Activated CD4-positive, alpha-beta T cell treated with anti-CD3 and anti-CD28 coated beads for 36 hours (primary cell): ENCODE measurements around the gene DCUN1D2. TPM values are rescaled to one million over a fixed set of nuclear protein-coding genes. Genes with fewer than 3 reads are reported as not detected.
A peak's percentile ranks its signal among the peaks of the same experiment; 100 is the strongest.

Experiments
- ATAC-seq: fragments of 200-7000 bp; cut with Tn5 transposase; one replicate; pipeline ENCODE4 v1.10.0; 2021; ENCODE audit warnings: mild to moderate bottlenecking, moderate library complexity
- CTCF ChIA-PET: fragments of 350-600 bp; sonication (Branson Sonifier 250); formaldehyde crosslinking; loops from one replicate; lab custom pipeline; 2021; ENCODE audit warnings: antibody characterized with exemption; lab: Charles Lee
- POLR2A ChIA-PET: fragments of 350-600 bp; sonication (Branson Sonifier 250); formaldehyde crosslinking; loops from one replicate; lab custom pipeline; 2021; ENCODE audit warnings: antibody characterized with exemption, inconsistent platforms; lab: Charles Lee
- DNase-seq: peaks from one replicate; pipeline ENCODE4 v3.0.0-alpha.2; 2020
- H3K27ac Mint-ChIP-seq: one replicate; pipeline ENCODE4 v1.8.0; 2021; ENCODE audit warnings: mixed read lengths
- H3K27me3 Mint-ChIP-seq: one replicate; pipeline ENCODE4 v1.8.0; 2021; ENCODE audit warnings: mixed read lengths
- H3K36me3 Mint-ChIP-seq: one replicate; pipeline ENCODE4 v1.8.0; 2021; ENCODE audit warnings: low read depth, mixed read lengths
- H3K4me1 Mint-ChIP-seq: one replicate; pipeline ENCODE4 v1.8.0; 2021; ENCODE audit warnings: mixed read lengths
- H3K4me3 Mint-ChIP-seq: one replicate; pipeline ENCODE4 v1.8.0; 2021; ENCODE audit warnings: mild to moderate bottlenecking, moderate library complexity, mixed read lengths
- H3K9me3 Mint-ChIP-seq: one replicate; pipeline ENCODE4 v1.8.0; 2021; ENCODE audit warnings: low read depth, mixed read lengths
- intact Hi-C, 2 experiments: fragments of 100-400 bp; cut with DNase I in 1 of 2; cut with micrococcal nuclease in 1 of 2; formaldehyde crosslinking; loops; one replicate each; pipeline versions ENCODE4 v1.14.2 to v1.15.1; 2022 to 2024; cut with DNase I, micrococcal nuclease
- total RNA-seq, 2 experiments: library from RNA; stranded (reverse); gene quantifications; one replicate each; pipeline ENCODE4 v1.2.3, GENCODE V29; 2021

DCUN1D2 gene
- total RNA-seq, 2 experiments from 2014 or later = 12.1 to 15.3 TPM

GRCh38 chr13:113461022-113461751, 29.3 kb downstream of the DCUN1D2 start:
- Mint-ChIP-seq H3K4me3 (no peak overlapping the region), H3K27me3 (no peaks in the 10 kb centered on the region), H3K4me1 (peaks cover 3% of the 10 kb centered on the region), H3K9me3 (no peaks in the 10 kb centered on the region), H3K36me3 (peaks cover 31% of the 10 kb centered on the region), H3K27ac (no peak overlapping the region)
- CTCF ChIA-PET = interaction anchor here (0.7 to 0.8 kb wide), 2 partner anchors 410 to 467 kb away, joined by 3 read pairs; no protein-coding TSS in a partner anchor
- ATAC-seq = no peak
- POLR2A ChIA-PET = no interaction called here
- intact Hi-C loops = no loop called here
- DNase-seq = no peak

DNA sequence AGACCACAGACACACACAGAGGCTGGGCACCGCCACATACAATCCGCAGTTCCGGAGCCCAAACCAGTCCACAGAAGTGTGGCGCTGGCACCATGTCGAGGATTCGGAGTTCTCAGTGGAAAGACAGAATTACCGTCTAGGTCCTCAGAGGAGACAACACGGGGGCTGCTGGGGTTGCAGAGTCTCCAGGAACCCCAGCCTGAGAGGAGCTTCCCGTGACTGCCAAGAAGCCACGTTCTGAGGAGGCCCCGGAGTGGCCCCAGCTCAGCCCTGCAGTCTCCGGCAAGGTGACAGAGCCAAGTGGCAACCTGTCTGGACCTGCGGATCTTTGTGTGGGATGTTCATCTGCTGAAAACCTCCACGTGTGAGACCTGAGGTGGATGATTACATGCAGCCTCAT, 29.9 kb downstream of the DCUN1D2 start:
- ATAC-seq (no peak), DNase-seq (no peak)
- H3K27ac Mint-ChIP-seq = no peak overlapping the region
- ChIA-PET CTCF (interaction anchor here (0.7 kb wide), 1 partner anchor 411 kb away, joined by 3 read pairs; no protein-coding TSS in a partner anchor), POLR2A (no interaction called here)
- H3K9me3 Mint-ChIP-seq = no peaks in the 10 kb centered on the region
- peaks cover 36% of the 10 kb centered on the region for H3K36me3 Mint-ChIP-seq
- no peak overlapping the region for H3K4me3 Mint-ChIP-seq
- H3K4me1 Mint-ChIP-seq = peaks cover 3% of the 10 kb centered on the region
- intact Hi-C loops = no loop called here
- H3K27me3 Mint-ChIP-seq = no peaks in the 10 kb centered on the region

GRCh38 chr13:113460064-113460555, 30.4 kb downstream of the DCUN1D2 start:
- Mint-ChIP-seq H3K27me3 (no peaks in the 10 kb centered on the region), H3K4me1 (no peaks in the 10 kb centered on the region), H3K36me3 (peaks cover 39% of the 10 kb centered on the region), H3K9me3 (no peaks in the 10 kb centered on the region), H3K4me3 (no peak overlapping the region), H3K27ac (no peak overlapping the region)
- intact Hi-C loops = no loop called here
- CTCF ChIA-PET = no interaction called here
- ATAC-seq = no peak
- POLR2A ChIA-PET = no interaction called here
- DNase-seq = no peak

DNA sequence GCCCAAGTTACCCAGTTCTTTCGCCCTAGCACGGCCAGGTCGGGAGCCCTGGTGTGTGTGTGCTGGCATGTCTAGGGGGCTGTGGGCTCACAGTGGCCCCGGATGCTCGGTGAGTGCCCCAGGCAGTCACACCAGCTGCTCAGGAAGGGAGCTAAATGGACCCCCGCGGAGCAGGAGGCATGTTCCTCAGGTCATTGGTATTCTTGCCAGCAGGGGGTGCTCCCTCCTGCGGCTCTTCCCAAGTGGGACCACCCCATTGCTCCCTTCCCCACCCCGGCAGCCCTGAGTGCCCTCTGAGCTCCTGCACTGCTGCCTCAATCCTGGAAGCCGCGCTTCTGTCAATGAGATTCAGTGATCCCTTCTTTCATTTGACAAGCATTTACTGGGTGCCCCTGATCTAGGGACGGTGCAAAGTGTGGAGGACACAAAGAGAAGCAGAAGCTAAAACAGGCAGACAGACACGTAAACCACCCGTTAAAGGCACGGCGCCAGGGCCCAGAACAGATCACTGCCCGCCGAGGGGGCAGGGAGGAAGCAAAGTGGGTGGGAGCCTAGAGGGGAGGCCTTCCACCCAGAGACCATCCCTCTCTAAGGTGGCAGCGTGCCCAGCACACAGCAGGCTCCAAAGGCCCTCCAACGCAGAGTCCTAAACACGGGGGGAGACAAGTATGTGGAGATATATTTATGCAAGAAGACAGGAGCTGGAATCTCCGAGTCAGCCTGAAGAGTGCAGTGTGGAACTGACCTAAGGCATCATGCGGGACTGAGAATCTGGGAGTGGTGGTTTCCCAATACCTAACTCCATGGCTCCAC, 32.1 kb downstream of the DCUN1D2 start:
- H3K9me3 Mint-ChIP-seq = no peaks in the 10 kb centered on the region
- intact Hi-C loops = loop anchor here in 1 of 2 experiments (5.0 kb wide), 1 partner anchor 104 kb away; no protein-coding TSS in a partner anchor
- H3K36me3 Mint-ChIP-seq = peaks cover 40% of the 10 kb centered on the region
- no peak overlapping the region for H3K27ac Mint-ChIP-seq
- H3K27me3 Mint-ChIP-seq = no peaks in the 10 kb centered on the region
- H3K4me3 Mint-ChIP-seq = no peak overlapping the region
- POLR2A ChIA-PET = no interaction called here
- DNase-seq = peak; percentile 16
- ATAC-seq = no peak
- H3K4me1 Mint-ChIP-seq = no peaks in the 10 kb centered on the region
- CTCF ChIA-PET = interaction anchor here (1.6 kb wide), 1 partner anchor 8 kb away, joined by 7 read pairs; no protein-coding TSS in a partner anchor

- ChIA-PET CTCF (interaction anchor here (0.6 to 1.6 kb wide), 3 partner anchors 8 to 10 kb away, joined by 3 to 7 read pairs (median 3); no protein-coding TSS in a partner anchor), POLR2A (no interaction called here)
- H3K27me3 Mint-ChIP-seq = no peaks in the 10 kb centered on the region
- no peak overlapping the region for H3K27ac Mint-ChIP-seq
- H3K36me3 Mint-ChIP-seq = peaks cover 40% of the 10 kb centered on the region
- no peaks in the 10 kb centered on the region for H3K9me3 Mint-ChIP-seq
- intact Hi-C loops = loop anchor here in 1 of 2 experiments (5.0 kb wide), 1 partner anchor 105 kb away; no protein-coding TSS in a partner anchor
- no peak overlapping the region for H3K4me3 Mint-ChIP-seq
- DNase-seq (no peak), ATAC-seq (no peak)
- no peaks in the 10 kb centered on the region for H3K4me1 Mint-ChIP-seq
These were observed 33.0 kb downstream of the DCUN1D2 start for GRCh38 chr13:113457510-113457909.

GRCh38 chr13:113456116-113456702, 34.3 kb downstream of the DCUN1D2 start:
- CTCF ChIA-PET = no interaction called here
- POLR2A ChIA-PET = no interaction called here
- DNase-seq = no peak
- Mint-ChIP-seq H3K27me3 (no peaks in the 10 kb centered on the region), H3K9me3 (no peaks in the 10 kb centered on the region), H3K36me3 (peaks cover 35% of the 10 kb centered on the region), H3K27ac (no peak overlapping the region), H3K4me1 (no peaks in the 10 kb centered on the region), H3K4me3 (no peak overlapping the region)
- intact Hi-C loops = loop anchor here in 1 of 2 experiments (5.0 kb wide), 1 partner anchor 106 kb away; no protein-coding TSS in a partner anchor
- no peak for ATAC-seq

GRCh38 chr13:113455384-113455783, 35.1 kb downstream of the DCUN1D2 start:
- peaks cover 32% of the 10 kb centered on the region for H3K36me3 Mint-ChIP-seq
- no peak overlapping the region for H3K27ac Mint-ChIP-seq
- no peaks in the 10 kb centered on the region for H3K4me1 Mint-ChIP-seq
- DNase-seq = no peak
- no peaks in the 10 kb centered on the region for H3K9me3 Mint-ChIP-seq
- POLR2A ChIA-PET = no interaction called here
- no peak for ATAC-seq
- H3K4me3 Mint-ChIP-seq = no peak overlapping the region
- intact Hi-C loops = loop anchor here in 1 of 2 experiments (5.0 kb wide), 1 partner anchor 107 kb away; no protein-coding TSS in a partner anchor
- H3K27me3 Mint-ChIP-seq = no peaks in the 10 kb centered on the region
- CTCF ChIA-PET = no interaction called here

DNA sequence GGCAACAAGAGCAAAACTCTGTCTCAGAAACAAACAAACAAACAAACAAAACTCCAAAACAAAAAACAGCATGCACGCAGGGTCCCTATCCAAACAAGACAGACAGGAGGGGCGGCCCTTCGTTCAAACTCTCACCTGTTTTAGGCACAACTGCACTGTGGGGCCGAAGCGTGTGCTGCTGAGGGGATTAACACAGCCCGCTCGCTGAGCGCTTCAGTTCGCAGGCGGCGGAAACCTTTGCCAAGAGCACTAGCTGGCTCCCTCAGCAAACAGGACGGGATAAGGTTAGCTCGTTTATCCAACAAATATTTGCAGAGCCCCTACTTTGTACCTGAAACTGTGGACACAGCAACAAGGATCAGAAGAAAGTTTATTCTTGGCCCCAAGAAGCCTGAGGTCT, 35.6 kb downstream of the DCUN1D2 start:
- Mint-ChIP-seq H3K9me3 (no peaks in the 10 kb centered on the region), H3K36me3 (peaks cover 30% of the 10 kb centered on the region), H3K4me3 (no peak overlapping the region), H3K27ac (no peak overlapping the region), H3K27me3 (no peaks in the 10 kb centered on the region), H3K4me1 (no peaks in the 10 kb centered on the region)
- ChIA-PET POLR2A (no interaction called here), CTCF (no interaction called here)
- DNase-seq = no peak
- intact Hi-C loops = loop anchor here in 1 of 2 experiments (5.0 kb wide), 1 partner anchor 107 kb away; no protein-coding TSS in a partner anchor
- ATAC-seq = no peak

DNA sequence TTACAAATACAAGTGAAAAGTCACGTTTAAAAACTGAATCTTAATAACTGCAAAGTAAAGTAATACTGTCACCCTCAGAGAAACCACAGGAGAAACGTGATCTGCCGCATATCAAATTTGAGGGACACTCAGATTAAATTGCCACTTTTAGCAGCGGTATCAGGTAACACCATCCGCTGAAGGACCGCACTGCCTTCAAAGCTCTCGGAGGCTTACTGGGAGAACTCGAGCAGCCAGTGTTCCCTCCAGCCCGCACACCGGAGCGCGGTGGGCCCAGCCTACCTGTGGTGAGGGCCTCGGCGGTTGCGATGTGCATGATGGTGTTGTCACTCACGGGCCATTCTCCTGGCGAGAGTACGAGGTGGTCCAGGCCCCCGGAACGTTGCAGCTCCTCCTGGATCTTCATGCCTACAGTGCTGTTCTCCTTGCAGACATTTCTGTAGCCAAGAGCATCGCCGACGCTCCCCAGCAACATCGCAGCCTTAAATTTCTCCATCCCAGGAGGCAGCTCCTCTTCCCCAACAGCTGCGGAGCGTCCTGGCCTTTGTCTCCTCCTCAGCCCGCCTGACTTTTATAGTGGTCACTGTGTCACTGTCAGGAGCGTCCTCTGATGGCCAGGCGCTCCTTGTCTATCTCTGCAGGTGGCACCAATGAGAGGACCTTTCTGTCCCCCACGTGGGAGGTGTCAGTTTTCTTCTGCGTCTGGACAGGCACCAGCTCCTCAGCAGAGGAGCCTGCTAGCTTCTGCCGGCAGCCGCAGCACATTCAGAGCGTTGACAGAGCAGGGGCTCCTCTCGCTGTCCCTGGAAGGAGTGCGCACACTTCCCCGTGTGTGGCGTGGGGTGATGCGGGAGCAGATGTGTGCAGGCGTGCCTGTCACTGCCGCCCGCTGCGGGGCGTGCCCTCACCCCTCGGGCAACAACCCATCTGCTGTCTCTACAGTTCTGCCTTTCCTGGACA, 37.3 kb downstream of the DCUN1D2 start, which contains the start of gene ADPRHL1:
Gene ADPRHL1 (minus strand): TSS at position 547 of the 960 bp plus-strand sequence. CDS start 51 bp downstream, at position 496.
- ATAC-seq (no peak), DNase-seq (no peak)
- Mint-ChIP-seq H3K36me3 (peaks cover 20% of the 10 kb centered on the region), H3K9me3 (no peaks in the 10 kb centered on the region), H3K27ac (no peak within 1 kb of the TSS), H3K4me3 (no peak within 1 kb of the TSS), H3K27me3 (no peaks in the 10 kb centered on the region), H3K4me1 (no peaks in the 10 kb centered on the region)
- POLR2A ChIA-PET = no interaction called here
- intact Hi-C loops = no loop called here
- CTCF ChIA-PET = interaction anchor here (0.6 to 1.1 kb wide), 2 partner anchors 10 to 194 kb away, joined by 3 read pairs; no protein-coding TSS in a partner anchor

GRCh38 chr13:113452466-113452865, 38.0 kb downstream of the DCUN1D2 start:
- intact Hi-C loops = no loop called here
- Mint-ChIP-seq H3K27ac (no peak overlapping the region), H3K9me3 (no peaks in the 10 kb centered on the region), H3K36me3 (peaks cover 18% of the 10 kb centered on the region), H3K4me3 (no peak overlapping the region), H3K27me3 (no peaks in the 10 kb centered on the region), H3K4me1 (no peaks in the 10 kb centered on the region)
- POLR2A ChIA-PET = no interaction called here
- CTCF ChIA-PET = interaction anchor here (0.6 to 1.1 kb wide), 2 partner anchors 9 to 329 kb away, joined by 3 read pairs; no protein-coding TSS in a partner anchor
- ATAC-seq (no peak), DNase-seq (no peak)
